H1 (cell line): ENCODE results near the gene POLR3A. TPM values are rescaled to one million over a fixed set of nuclear protein-coding genes. Genes with fewer than 3 reads are reported as not detected.

Source experiments
- CTCF ChIA-PET: fragments of 300-600 bp; sonication (Branson Sonifier 250); formaldehyde crosslinking; loops from one replicate; lab custom pipeline; 2021; ENCODE audit not compliant: partially characterized antibody; lab: Charles Lee
- POLR2A ChIA-PET: fragments of 300-600 bp; sonication (Branson Sonifier 250); formaldehyde crosslinking; loops from one replicate; lab custom pipeline; 2021; ENCODE audit warnings: inconsistent platforms; ENCODE audit not compliant: partially characterized antibody; lab: Charles Lee
- DNase-seq, 2 experiments: peaks; one replicate each; pipeline versions ENCODE4 v3.0.0 to v3.0.0-alpha.2; 2010 to 2022; ENCODE audit warnings: low spot score in 2 of 2, low read depth in 1 of 2, mixed read lengths in 1 of 2
- FAIRE-seq: peaks from 2 replicates; lab custom pipeline; 2011; peaks lifted over from hg19 to GRCh38; lab: Jason Lieb, UNC
- H2AFZ ChIP-seq: 2 replicates; pipeline ENCODE4 v1.8.1; 2012; ENCODE audit warnings: low read length, inconsistent platforms
- H2AK5ac ChIP-seq: 2 replicates; pipeline ENCODE4 v1.6.1; 2013; ENCODE audit warnings: low read depth, low read length
- H2BK120ac ChIP-seq: replicated peaks from 2 replicates; pipeline ENCODE3; 2013; ENCODE audit warnings: low read depth, low read length, inconsistent platforms
- H2BK12ac ChIP-seq: 2 replicates; pipeline ENCODE4 v1.6.1; 2013; ENCODE audit warnings: low read depth, low read length
- H2BK15ac ChIP-seq: 2 replicates; pipeline ENCODE4 v1.6.1; 2013; ENCODE audit warnings: low read length
- H2BK20ac ChIP-seq: 2 replicates; pipeline ENCODE4 v1.6.1; 2013; ENCODE audit warnings: low read length
- H2BK5ac ChIP-seq: 2 replicates; pipeline ENCODE4 v1.6.1; 2013; ENCODE audit warnings: low read depth, low read length
- H3K14ac ChIP-seq: 2 replicates; pipeline ENCODE4 v1.6.1; 2013; ENCODE audit warnings: inconsistent platforms; ENCODE audit not compliant: insufficient read length
- H3K18ac ChIP-seq: 2 replicates; pipeline ENCODE4 v1.6.1; 2013; ENCODE audit warnings: low read length; ENCODE audit errors: extremely low read depth
- H3K23ac ChIP-seq: 2 replicates; pipeline ENCODE4 v1.6.1; 2013; ENCODE audit warnings: inconsistent platforms; ENCODE audit not compliant: insufficient read length
- H3K23me2 ChIP-seq: 2 replicates; pipeline ENCODE4 v1.6.1; 2013; ENCODE audit warnings: low read depth, low read length
- H3K27ac ChIP-seq: 2 replicates; pipeline ENCODE4 v1.6.1; 2011; ENCODE audit warnings: low read depth, low read length, inconsistent platforms
- H3K27me3 ChIP-seq, 4 experiments: replicated peaks in 1 of 4; 1 replicate in 1 of 4; 2 replicates in 3 of 4; pipeline versions ENCODE4 v1.6.1 to v1.8.1; 2011 to 2013; ENCODE audit warnings: low read length in 3 of 4, mild to moderate bottlenecking in 3 of 4, inconsistent platforms in 2 of 4, mixed read lengths in 2 of 4, moderate library complexity in 1 of 4; ENCODE audit not compliant: control insufficient read depth in 3 of 4, insufficient read depth in 3 of 4; ENCODE audit errors: extremely low read depth in 1 of 4
- H3K36me3 ChIP-seq, 4 experiments: 2 replicates each; pipeline versions ENCODE4 v1.6.1 to v1.8.1; 2011 to 2013; ENCODE audit warnings: mild to moderate bottlenecking in 4 of 4, low read length in 3 of 4, moderate library complexity in 2 of 4, control low read depth in 1 of 4, inconsistent platforms in 1 of 4; ENCODE audit not compliant: insufficient read depth in 4 of 4, control insufficient read depth in 2 of 4
- H3K4ac ChIP-seq: replicated peaks from 2 replicates; pipeline ENCODE3; 2013; ENCODE audit warnings: low read length, low read depth, mixed read lengths, inconsistent platforms; ENCODE audit not compliant: insufficient read length
- H3K4me1 ChIP-seq, 4 experiments: replicated peaks in 1 of 4; 1 replicate in 1 of 4; 2 replicates in 3 of 4; pipeline versions ENCODE4 v1.6.1 to v1.8.1; 2011 to 2013; ENCODE audit warnings: low read length in 3 of 4, inconsistent platforms in 2 of 4, mixed read lengths in 1 of 4; ENCODE audit not compliant: insufficient read depth in 4 of 4, control insufficient read depth in 3 of 4
- H3K4me2 ChIP-seq, 2 experiments: 2 replicates each; pipeline versions ENCODE4 v1.6.1 to v1.8.1; 2011 to 2013; ENCODE audit warnings: low read depth in 2 of 2, low read length in 2 of 2, control low read depth in 1 of 2, inconsistent platforms in 1 of 2, mild to moderate bottlenecking in 1 of 2; ENCODE audit not compliant: insufficient read depth in 1 of 2
- H3K4me3 ChIP-seq, 4 experiments: fragments of 200-600, 300-600 bp in 1 of 4; sonication (generic), shearing (Covaris generic), sonication (Bioruptor Twin) in 1 of 4; 2 replicates each; pipeline versions ENCODE4 v1.5.1 to v1.8.1; 2011 to 2016; ENCODE audit warnings: low read length in 4 of 4, low read depth in 3 of 4, control low read depth in 2 of 4, inconsistent platforms in 2 of 4, mild to moderate bottlenecking in 2 of 4, mixed read lengths in 1 of 4, moderate library complexity in 1 of 4; ENCODE audit not compliant: insufficient read depth in 2 of 4; ENCODE audit errors: extremely low read depth in 1 of 4
- H3K56ac ChIP-seq: replicated peaks from 2 replicates; pipeline ENCODE3; 2013; ENCODE audit warnings: low read depth, mild to moderate bottlenecking, mixed read lengths, low read length, inconsistent platforms; ENCODE audit not compliant: insufficient read length
- H3K79me1 ChIP-seq: 2 replicates; pipeline ENCODE4 v1.6.1; 2013; ENCODE audit warnings: low read depth, low read length, control low read depth
- H3K79me2 ChIP-seq, 2 experiments: 2 replicates each; pipeline versions ENCODE4 v1.6.1 to v1.8.1; 2012 to 2013; ENCODE audit warnings: low read length in 2 of 2, mild to moderate bottlenecking in 2 of 2, inconsistent platforms in 1 of 2; ENCODE audit not compliant: insufficient read depth in 2 of 2, control insufficient read depth in 1 of 2
- H3K9ac ChIP-seq, 4 experiments: replicated peaks in 1 of 4; 1 replicate in 1 of 4; 2 replicates in 3 of 4; pipeline versions ENCODE4 v1.6.1 to v1.8.1; 2011 to 2013; ENCODE audit warnings: low read depth in 3 of 4, low read length in 3 of 4, control low read depth in 2 of 4, mild to moderate bottlenecking in 2 of 4, moderate library complexity in 2 of 4, inconsistent platforms in 1 of 4; ENCODE audit errors: extremely low read depth in 1 of 4
- H3K9me3 ChIP-seq, 2 experiments: 2 replicates each; pipeline versions ENCODE4 v1.6.1 to v1.8.1; 2012 to 2013; ENCODE audit warnings: mild to moderate bottlenecking in 2 of 2, moderate library complexity in 2 of 2, control low read depth in 1 of 2, inconsistent platforms in 1 of 2, low read depth in 1 of 2, low read length in 1 of 2, mixed read lengths in 1 of 2; ENCODE audit not compliant: insufficient read depth in 2 of 2
- H4K20me1 ChIP-seq, 2 experiments: replicated peaks in 1 of 2; 2 replicates each; pipeline versions ENCODE3 to v1.8.1; 2011 to 2013; ENCODE audit warnings: inconsistent platforms in 2 of 2, low read length in 2 of 2, mild to moderate bottlenecking in 1 of 2; ENCODE audit not compliant: insufficient read depth in 2 of 2, control insufficient read depth in 1 of 2
- H4K5ac ChIP-seq: 2 replicates; pipeline ENCODE4 v1.6.1; 2013; ENCODE audit warnings: low read length, low read depth, mixed read lengths, inconsistent platforms; ENCODE audit not compliant: insufficient read length
- H4K8ac ChIP-seq: 2 replicates; pipeline ENCODE4 v1.8.0; 2013; ENCODE audit warnings: mild to moderate bottlenecking, moderate library complexity, low read length, inconsistent platforms; ENCODE audit not compliant: insufficient read depth; ENCODE audit errors: extremely low read depth
- H4K91ac ChIP-seq: replicated peaks from 2 replicates; pipeline ENCODE3; 2013; ENCODE audit warnings: low read length, mixed read lengths, inconsistent platforms; ENCODE audit not compliant: insufficient read length
- ASH2L ChIP-seq: fragments of 200-600, 300-600 bp; sonication (generic); IDR thresholded peaks from one replicate; pipeline ENCODE4 v1.7.1; 2017; ENCODE audit warnings: low read length
- BACH1 ChIP-seq: IDR thresholded peaks from 2 replicates; pipeline ENCODE4 v1.6.1; 2012; ENCODE audit warnings: low read length, improper control_type of control experiment
- HDAC2 ChIP-seq, 2 experiments: fragments of 300-600 bp in 1 of 2; sonication (generic) in 1 of 2; IDR thresholded peaks; 2 replicates each; pipeline ENCODE4 v1.6.1; 2011 to 2012; ENCODE audit warnings: low read depth in 2 of 2, low read length in 2 of 2, mild to moderate bottlenecking in 2 of 2, moderate library complexity in 2 of 2, borderline replicate concordance in 1 of 2, inconsistent platforms in 1 of 2
- PHF8 ChIP-seq: fragments of 200-600 bp; sonication (generic); conservative IDR thresholded peaks from 2 replicates; pipeline ENCODE4 v1.7.1; 2012; ENCODE audit warnings: low read depth, mild to moderate bottlenecking, inconsistent platforms, low read length, moderate library complexity
- SAP30 ChIP-seq: fragments of 300-600 bp; sonication (generic); IDR thresholded peaks from 2 replicates; pipeline ENCODE4 v1.7.1; 2012; ENCODE audit warnings: low read length, moderate library complexity, mild to moderate bottlenecking, inconsistent platforms; ENCODE audit not compliant: insufficient read depth, insufficient replicate concordance
- SIN3A ChIP-seq, 2 experiments: IDR thresholded peaks in 1 of 2; conservative IDR thresholded peaks in 1 of 2; 2 replicates each; pipeline ENCODE4 v1.6.1; 2011 to 2012; ENCODE audit warnings: low read length in 2 of 2, improper control_type of control experiment in 1 of 2, low read depth in 1 of 2, mild to moderate bottlenecking in 1 of 2
- SIX5 ChIP-seq: IDR thresholded peaks from 2 replicates; pipeline ENCODE4 v1.6.1; 2011; ENCODE audit warnings: mild to moderate bottlenecking, low read depth, low read length
- SRF ChIP-seq: IDR thresholded peaks from 2 replicates; pipeline ENCODE4 v1.6.1; 2011; ENCODE audit warnings: mild to moderate bottlenecking, low read depth, low read length, moderate library complexity
- ZNF274 ChIP-seq: IDR thresholded peaks from 2 replicates; pipeline ENCODE4 v1.7.0; 2012; ENCODE audit warnings: low read length, borderline replicate concordance; ENCODE audit errors: extremely low read depth
- WGBS, 2 experiments: shearing (Covaris generic) in 1 of 2; methylation state at CpG; one replicate each; pipeline versions ENCODE4 v1.1.6 to v1.1.7; 2013 to 2015; ENCODE audit warnings: low lambda C conversion rate in 2 of 2, mixed read lengths in 2 of 2, inconsistent platforms in 1 of 2, low coverage in 1 of 2, missing lambda C conversion rate in 1 of 2; ENCODE audit not compliant: insufficient replicate concordance in 2 of 2, insufficient coverage in 1 of 2, insufficient read length in 1 of 2; ENCODE audit errors: extremely low coverage in 1 of 2, missing lambda C conversion rate in 1 of 2; 5-methylcytosine and 5-hydroxymethylcytosine counted together
- polyA plus RNA-seq, 7 experiments: library from polyadenylated mRNA; depleted of rRNA in 3 of 7; stranded (reverse) in 5 of 7; unstranded in 2 of 7; fragments of >200 nt in 5 of 7; fragments of 200-250 nt in 2 of 7; gene quantifications; 1 replicate in 5 of 7; 2 replicates in 1 of 7; 4 replicates in 1 of 7; pipeline versions ENCODE4 v1.2.1 to v1.2.3, GENCODE V29; 2011 to 2013; ENCODE audit warnings: missing spikeins in 2 of 7, mixed read lengths in 2 of 7
- total RNA-seq: library from RNA; stranded (reverse); fragmentation: NEBNext Ultra II Directional; extraction: Animal tissue kit (Norgen Biotek cat#: 25700); gene quantifications from 2 replicates; pipeline ENCODE4 v1.2.1, GENCODE V29; 2021
- TF ChIP-seq, protein P1 (sequence below): IDR thresholded peaks from 2 replicates; pipeline ENCODE4 v1.6.1; 2012; ENCODE audit warnings: inconsistent platforms

POLR3A gene
- total and polyA plus RNA-seq, 2 of the 8 experiments (the other 6 are each of a cell fraction or from before 2014, with no cell fraction given): 11.3 to 38.6 TPM

DNA sequence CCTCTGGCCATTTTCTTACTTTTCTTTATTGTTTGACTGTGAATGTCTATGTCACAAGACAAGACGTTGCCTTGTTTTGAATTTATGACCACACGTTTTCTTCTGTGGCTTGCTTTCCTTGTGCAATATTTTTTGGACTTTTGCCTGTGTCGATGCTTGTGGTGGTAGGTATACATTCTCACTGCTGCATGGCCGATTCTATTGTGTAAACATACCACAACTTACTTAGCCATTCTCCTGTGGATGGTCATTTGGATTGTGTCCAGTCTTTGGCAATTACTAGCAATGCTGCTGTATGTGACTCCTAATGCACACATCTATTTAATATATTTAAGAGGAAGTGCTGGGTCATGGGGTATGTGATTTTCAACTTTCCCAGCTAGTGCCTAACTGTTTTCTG lies 84.8 kb downstream of the POLR3A start:
- H4K8ac ChIP-seq: no peak overlapping the region
- H3K9ac ChIP-seq: no peak overlapping the region
- no peaks in the 10 kb centered on the region for H3K79me2 ChIP-seq
- WGBS, 2 experiments: 92% methylated on average over 4 of the region's 4 CpGs; no CpG with 5 or more reads in 1 of the 2 experiments
- TF ChIP-seq SAP30 (no peak), ZNF274 (no peak), SIN3A (conservative IDR thresholded peaks at IDR 0.05 in 1 of 2, IDR thresholded peaks at IDR 0.05 in 1 of 2; ENCODE audit: low read depth in 1 of 2, low read length in 2 of 2) (no peak), SRF (no peak), HDAC2 (IDR thresholded peaks at IDR 0.05; ENCODE audit: borderline replicate concordance in 1 of 2, low read depth in 2 of 2, low read length in 2 of 2) (no peak), SIX5 (no peak), PHF8 (no peak), ASH2L (no peak), BACH1 (no peak)
- TF ChIP-seq, protein P1, sequence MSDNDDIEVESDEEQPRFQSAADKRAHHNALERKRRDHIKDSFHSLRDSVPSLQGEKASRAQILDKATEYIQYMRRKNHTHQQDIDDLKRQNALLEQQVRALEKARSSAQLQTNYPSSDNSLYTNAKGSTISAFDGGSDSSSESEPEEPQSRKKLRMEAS: no peak
- TF ChIP-seq, all 59 proteins: peak for 0
- DNase-seq (no peak), FAIRE-seq (no peak)
- no peak overlapping the region for H3K4ac ChIP-seq
- POLR2A ChIA-PET: no interaction called here
- H4K20me1 ChIP-seq: no peaks in the 10 kb centered on the region
- H3K27me3 ChIP-seq: no peaks in the 10 kb centered on the region
- H3K4me1 ChIP-seq: peaks cover 7 to 15% (median 11%) of the 10 kb centered on the region in 4 experiments
- H2BK15ac ChIP-seq: no peak overlapping the region
- no peak overlapping the region for H3K14ac ChIP-seq
- H2BK12ac ChIP-seq: no peak overlapping the region; the same call in 1 of the 2 replicates
- H3K23ac ChIP-seq: no peak overlapping the region
- no peaks in the 10 kb centered on the region for H3K36me3 ChIP-seq
- no peak overlapping the region for H3K4me3 ChIP-seq
- H4K91ac ChIP-seq: no peak overlapping the region
- H3K9me3 ChIP-seq: no peaks in the 10 kb centered on the region
- no peak overlapping the region for H2BK20ac ChIP-seq
- no peak overlapping the region for H3K27ac ChIP-seq
- no peaks in the 10 kb centered on the region; the same call in 1 of the 2 replicates for H3K23me2 ChIP-seq
- no peaks in the 10 kb centered on the region for H3K79me1 ChIP-seq
- no peak overlapping the region for H2BK120ac ChIP-seq
- no peak overlapping the region for H3K4me2 ChIP-seq
- CTCF ChIA-PET: interaction anchor here (1.3 to 3.2 kb wide), 2 partner anchors 14 to 30 kb away, joined by 3 to 9 read pairs; no protein-coding TSS in a partner anchor
- H2AFZ ChIP-seq: no peak overlapping the region
- no peak overlapping the region for H3K18ac ChIP-seq
- no peak overlapping the region for H2BK5ac ChIP-seq
- H2AK5ac ChIP-seq: no peak overlapping the region
- H4K5ac ChIP-seq: no peak overlapping the region
- H3K56ac ChIP-seq: no peak overlapping the region
